GM18505 (cell line): ENCODE data around the gene RALGPS1.

Experiments used
- ATAC-seq: cut with Tn5 transposase; IDR thresholded peaks from one replicate; pipeline ENCODE4 v1.9.1; 2021; ENCODE audit not compliant: unreplicated experiment
- POLR2A ChIP-seq: IDR thresholded peaks from 4 replicates; pipeline ENCODE4 v1.6.1; 2011; ENCODE audit warnings: borderline replicate concordance; ENCODE audit not compliant: insufficient read depth, insufficient read length; ENCODE audit errors: extremely low read depth

RALGPS1 gene

GRCh38 chr9:126952205-126952977 is 37.8 kb downstream of the RALGPS1 start:
- ATAC-seq = no peak
- TF ChIP-seq POLR2A = no peak

GRCh38 chr9:126953041-126953809 is 38.6 kb downstream of the RALGPS1 start:
- TF ChIP-seq POLR2A = no peak
- ATAC-seq = no peak

GRCh38 chr9:126955811-126956210 is 41.2 kb downstream of the RALGPS1 start:
- ATAC-seq = no peak

GRCh38 chr9:126956917-126957686 is 42.5 kb downstream of the RALGPS1 start:
- no peak for TF ChIP-seq POLR2A
- no peak for ATAC-seq

More at GRCh38 chr9:126955811-126956210, 41.2 kb downstream of the RALGPS1 start:
- TF ChIP-seq POLR2A = no peak

- no peak for TF ChIP-seq POLR2A
- no peak for ATAC-seq
These were observed 43.1 kb downstream of the RALGPS1 start for GRCh38 chr9:126957687-126958053.

- no peak for TF ChIP-seq POLR2A
- ATAC-seq = no peak
These were observed 44.8 kb downstream of the RALGPS1 start for GRCh38 chr9:126959336-126959735.

- no peak for TF ChIP-seq POLR2A
- no peak for ATAC-seq
These were observed 45.3 kb downstream of the RALGPS1 start for GRCh38 chr9:126959917-126960316.

- no peak for ATAC-seq
- no peak for TF ChIP-seq POLR2A
These were observed 47.8 kb downstream of the RALGPS1 start for GRCh38 chr9:126962336-126962735.

- ATAC-seq = no peak
- TF ChIP-seq POLR2A = no peak
These were observed 50.5 kb downstream of the RALGPS1 start for GRCh38 chr9:126965077-126965476.

GRCh38 chr9:126965541-126966428 is 51.2 kb downstream of the RALGPS1 start:
- no peak for ATAC-seq
- TF ChIP-seq POLR2A = no peak

- no peak for TF ChIP-seq POLR2A
- no peak for ATAC-seq
These were observed 56.7 kb downstream of the RALGPS1 start for GRCh38 chr9:126971261-126971660.
